ENCODE measurements around the gene ELMO1.

ELMO1 gene

DNA sequence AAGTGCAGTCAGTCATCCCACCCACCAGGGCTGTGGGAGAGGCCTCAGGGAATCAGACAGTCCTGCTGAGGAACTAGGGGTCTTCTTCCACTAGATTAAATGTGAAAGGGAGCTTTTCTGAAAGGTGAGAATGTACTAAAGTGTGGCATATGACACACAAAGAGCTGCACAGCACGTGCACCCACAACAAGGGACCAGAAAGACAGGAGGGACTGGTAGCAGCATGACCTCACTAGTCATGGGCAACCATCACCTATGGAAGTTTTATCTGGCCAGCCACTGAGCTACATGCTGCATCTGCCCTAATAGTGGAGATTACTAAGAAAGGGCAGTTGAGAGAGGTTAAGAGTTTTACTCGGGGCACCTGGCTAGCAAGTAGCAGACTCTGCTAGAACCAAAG, 519.9 kb downstream of the ELMO1 start:
- no peak for DNase-seq

DNA sequence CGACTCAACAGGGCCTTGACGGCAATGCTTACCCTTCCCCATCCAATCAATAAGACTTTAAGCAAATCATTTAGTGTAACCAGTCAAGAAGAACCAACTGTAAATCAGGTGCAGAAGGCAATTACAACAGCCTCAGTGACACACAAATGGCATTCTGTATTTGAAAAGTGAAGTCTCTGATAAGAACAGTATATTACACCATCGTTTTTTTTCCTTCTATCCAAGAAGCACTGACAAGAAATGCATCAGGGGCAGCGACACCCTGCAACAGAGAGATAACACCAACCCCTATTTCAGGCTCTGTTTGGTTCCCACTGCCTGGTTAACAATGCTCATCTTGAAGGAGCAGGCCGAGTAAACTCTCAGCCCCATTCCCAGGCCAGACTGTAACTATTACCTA, 520.4 kb downstream of the ELMO1 start:
- no peak for DNase-seq

DNA sequence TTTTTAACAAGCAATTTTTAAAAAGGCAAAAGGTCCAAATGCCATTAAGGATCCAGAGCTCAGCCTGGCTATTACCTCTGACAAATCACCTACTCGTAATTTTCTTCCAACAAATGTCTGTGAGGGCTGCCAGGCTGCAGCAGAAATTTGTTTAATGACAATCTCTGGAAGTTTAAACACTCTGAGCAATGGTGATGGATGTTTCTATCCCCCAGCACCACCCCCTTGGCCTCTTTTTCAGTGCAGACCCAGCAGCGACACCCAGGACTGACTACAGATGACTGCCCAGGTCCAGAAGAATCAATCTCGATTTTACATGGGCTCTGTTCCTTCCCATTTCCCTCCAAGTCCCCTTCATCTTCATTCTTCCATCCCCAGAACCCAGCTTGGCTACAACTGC, 523.0 kb downstream of the ELMO1 start:
- DNase-seq: no peak

DNA sequence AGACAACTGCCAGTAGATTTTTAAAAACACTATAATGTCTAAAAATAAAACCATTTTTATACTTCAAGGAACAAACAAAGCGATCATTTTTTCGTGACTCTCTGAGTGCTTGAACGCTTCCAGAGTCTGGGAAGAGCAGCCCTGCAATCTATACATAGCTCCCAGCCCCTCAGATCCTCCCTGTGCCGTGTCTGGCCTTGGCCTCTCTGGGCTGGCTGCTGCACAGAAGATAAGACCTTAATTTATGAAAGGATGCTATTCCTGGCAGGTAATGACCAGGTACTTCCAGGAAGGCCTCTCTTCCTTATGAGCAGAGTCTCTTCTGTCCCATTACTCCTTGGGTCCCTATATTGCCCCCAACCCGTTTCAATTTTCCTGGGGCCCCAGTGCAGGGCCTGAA, 523.5 kb downstream of the ELMO1 start:
- DNase-seq: no peak

DNA sequence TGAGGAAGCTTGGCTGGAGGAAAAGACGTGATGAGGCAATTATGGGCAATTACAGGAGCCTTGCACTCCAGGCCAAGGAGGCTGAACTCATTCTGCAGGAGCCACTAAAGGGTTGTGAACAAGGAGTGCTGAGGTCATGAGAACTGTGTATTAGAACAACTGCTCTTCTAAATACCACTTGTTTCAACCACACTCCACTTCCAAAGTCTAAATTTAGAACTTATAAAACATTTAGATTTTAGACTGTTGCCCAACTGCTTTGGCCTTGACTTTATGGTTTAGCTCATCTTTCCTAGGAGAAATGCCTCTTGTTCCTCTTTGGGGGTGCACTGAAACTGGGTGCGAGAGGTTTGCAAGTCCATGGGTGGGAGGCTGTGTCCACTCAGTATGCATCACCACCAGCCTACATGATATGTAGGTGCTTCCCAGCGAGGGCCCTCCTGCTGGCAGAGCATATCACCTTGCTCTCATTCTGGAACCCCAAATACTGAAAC, 524.7 kb downstream of the ELMO1 start:
- DNase-seq: no peak

DNA sequence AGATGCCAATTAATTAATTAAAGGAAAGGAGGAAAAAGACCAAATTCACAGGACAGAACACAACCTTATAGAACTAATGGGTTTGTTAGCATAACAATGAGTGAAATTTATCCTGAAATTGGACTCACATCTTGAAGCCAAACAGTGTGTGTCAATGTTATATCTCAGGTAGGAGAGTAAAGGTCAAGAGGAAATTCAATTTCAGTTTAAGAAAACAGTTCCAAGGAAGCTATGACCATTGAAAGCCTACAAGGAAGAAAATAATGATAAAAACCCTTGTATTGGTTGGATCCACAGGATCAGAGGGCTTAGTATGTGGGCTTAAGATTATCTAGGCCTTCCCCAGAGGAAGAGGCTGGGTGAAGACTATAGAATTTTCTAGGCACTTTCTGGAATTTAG, 525.5 kb downstream of the ELMO1 start:
- DNase-seq: no peak

DNA sequence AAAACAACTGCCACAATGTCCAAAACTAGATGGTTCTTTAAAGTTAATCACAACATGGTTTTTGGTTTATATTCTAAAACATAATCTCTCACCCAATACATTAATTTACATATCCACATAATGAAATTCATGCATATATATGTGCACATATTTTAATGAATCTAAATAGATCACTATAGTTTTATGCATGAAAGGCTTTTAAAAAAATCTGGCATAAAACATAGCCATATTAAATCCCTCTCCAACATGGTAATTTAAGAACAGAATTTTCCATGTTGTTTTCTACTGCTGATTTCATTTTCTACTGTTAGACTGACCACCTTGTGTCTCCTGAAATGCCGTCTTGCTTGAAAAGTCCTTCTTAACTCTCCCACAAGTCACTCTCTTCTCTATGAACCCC, 528.2 kb downstream of the ELMO1 start:
- DNase-seq: no peak

DNA sequence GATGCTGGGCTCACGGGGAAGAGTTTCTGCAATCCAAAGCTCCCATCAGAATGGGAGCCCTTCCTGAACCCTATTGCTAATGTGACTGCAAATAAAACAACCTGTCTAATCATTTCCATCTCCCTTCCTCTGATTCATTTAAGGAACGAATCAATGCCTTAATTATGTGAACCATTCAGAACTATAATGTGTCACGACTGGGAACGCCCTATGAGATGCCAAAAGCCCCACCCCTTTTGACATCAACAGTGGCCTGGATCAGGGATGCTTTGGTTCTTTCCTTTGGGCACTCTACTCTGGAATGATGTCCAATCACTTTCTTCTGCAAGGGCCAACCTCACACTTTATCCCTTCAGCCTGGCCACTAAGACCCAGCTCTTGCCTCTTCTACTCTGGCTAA, 528.9 kb downstream of the ELMO1 start:
- DNase-seq: no peak

DNA sequence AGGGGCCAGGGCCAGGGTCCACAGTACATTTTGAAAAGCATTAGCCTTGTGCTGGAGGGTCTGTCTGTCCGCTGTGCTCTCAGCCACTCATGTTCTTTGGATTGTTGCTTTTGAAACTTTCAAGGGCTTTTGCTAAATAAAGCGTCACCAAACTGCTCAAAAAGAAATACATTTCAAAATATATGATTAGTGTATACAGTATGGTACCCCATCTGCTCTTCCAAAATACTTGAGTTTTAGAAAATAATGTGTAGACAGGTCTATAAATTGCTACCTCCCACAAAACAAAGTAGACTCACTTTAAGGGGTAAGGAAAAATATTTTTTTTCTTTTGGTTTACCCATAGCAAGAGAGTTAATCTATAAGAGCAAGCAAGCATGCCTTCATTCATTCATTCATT, 530.1 kb downstream of the ELMO1 start:
- no peak for DNase-seq

DNA sequence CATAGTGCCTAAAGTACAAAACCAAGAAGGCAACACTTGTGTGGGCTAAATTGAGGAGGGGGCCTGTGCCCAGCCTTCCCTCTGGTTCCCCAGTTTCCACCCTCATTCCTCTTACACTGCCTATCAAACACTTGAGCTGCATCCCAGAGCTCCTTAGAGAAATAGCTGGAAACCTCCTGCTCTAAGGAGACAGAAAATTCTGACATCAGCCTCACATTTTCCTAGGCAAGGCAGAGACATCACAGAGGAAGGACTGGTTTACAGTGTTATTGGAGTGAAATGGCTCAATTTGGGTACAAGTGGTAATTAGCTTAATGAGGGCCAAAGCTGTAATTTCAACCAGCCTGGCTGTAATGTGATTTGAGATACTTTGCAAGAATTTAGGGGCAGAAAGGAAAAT, 532.0 kb downstream of the ELMO1 start:
- no peak for DNase-seq

DNA sequence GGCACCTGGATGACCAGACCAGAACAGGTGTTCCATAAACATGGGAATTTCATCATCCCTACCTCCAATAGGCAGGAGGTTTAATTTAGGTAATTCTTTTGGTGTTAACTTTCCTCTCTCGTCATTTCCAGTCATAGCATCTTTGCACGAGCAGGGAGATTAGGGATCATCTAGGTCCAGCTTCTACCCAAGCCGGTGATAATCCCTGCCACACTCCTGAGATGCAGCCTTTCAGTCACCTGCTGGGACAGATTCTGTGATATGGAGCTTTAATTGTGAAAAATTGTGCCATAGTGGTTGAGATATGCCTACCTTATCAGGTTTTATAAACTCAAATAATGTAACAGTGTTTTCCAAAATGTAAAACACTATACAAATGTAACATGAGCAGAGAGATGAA, 532.5 kb downstream of the ELMO1 start:
- no peak for DNase-seq

DNA sequence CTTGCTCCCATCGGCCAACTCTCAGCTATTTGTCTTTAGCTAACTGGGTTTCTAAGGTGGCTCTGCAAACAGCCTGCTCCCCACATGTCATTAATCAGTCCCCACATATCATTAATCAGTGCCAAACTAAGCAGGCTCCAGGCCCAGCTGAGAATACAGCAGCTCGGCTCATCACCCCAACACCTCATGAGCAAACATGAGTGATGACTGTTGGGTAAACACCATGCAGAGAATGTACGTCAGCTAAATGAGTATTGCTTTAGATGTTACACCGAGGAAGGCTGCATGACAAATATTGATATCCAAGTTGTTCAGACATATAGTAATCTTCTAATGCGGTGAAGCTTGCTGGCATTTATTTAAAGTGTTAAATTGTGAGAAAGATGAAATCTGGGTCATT, 536.9 kb downstream of the ELMO1 start:
- DNase-seq: no peak

DNA sequence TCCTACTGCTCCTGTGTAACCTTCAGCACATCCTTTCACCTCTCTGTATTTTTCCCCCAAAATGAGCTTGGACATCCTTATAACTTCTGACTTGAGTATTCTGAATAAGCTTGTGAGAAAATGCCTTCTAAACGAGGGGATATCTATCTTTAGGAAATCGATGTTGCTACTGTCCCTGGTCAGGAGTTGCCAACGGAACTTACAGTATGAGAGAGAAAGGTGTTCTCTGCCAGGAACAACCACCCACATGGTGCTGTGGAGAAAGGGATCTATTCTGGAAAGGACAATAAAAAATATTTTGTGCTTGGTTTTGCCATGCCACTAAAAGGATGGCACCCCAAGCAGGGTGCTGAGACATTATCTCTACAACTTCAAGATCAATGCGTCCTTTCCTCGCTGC, 537.8 kb downstream of the ELMO1 start:
- DNase-seq: no peak

DNA sequence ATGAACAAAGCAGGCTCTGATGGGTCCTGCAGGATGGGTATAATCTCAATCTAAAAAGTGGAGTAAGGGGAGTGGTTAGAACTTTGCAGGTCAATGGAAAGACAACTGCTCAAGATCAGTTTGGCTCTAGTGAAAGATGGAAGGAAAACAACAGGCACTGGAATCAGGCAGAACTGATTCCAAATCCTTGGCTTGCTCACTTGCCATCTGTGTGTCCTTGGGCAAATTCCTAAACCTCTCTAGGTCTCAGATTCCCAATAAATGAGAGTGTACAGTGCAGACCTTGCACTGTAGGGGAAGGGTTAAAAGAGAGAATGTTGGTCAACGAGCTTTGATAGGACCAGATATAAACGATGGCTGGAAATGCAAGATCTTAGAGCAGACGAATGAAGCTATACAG, 538.3 kb downstream of the ELMO1 start:
- DNase-seq: no peak

DNA sequence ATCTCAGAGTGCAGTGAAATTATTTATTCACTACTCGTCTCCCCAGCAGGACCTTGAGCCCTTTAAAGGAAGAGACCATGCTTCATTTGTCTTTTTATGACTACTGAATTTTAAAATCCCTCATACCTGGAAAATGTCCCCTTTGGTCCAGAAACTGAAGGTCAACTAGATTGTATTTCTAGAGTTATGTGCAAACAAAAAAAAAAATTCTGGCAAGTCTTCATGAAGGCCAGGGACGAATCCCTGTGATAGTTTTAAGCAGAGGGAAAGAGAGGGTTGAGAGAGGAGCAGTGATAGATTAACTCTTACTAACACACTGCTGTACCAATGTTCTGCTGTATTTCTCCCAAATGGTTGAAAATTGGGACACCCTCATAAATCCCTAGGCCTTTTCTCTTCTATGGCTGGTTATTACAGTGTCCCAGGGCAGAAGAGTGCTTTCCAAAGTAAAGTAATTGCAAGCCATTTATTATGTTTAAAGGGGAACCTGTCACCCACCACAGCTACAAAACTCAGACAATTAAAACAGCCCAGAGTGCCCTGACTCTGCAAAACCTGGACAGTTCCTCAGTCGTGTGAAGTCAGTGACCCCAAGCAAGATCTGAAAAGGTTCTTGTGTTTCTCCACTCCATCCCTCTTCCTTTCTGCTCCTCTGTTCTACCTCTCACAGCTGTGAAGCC, 541.6 kb downstream of the ELMO1 start:
- no peak for DNase-seq

DNA sequence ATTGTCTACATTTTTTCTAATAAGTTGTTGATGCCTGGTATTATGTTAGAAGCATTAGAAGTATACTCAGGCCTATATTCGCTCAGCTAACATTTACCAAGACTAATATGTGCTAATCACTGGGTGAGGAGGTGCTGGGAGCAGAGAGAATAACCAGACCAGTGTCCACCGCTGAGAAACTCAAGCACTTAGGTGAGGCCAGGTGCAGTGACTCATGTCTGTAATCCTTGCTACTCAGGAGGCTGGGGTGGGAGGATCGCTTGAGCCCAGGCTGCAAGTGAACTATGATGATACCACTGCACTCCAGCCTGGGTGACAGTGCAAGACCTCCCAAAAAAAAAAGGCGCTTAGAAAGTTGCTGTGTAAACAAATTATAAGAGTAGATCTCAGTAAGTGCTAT, 542.2 kb downstream of the ELMO1 start:
- no peak for DNase-seq

DNA sequence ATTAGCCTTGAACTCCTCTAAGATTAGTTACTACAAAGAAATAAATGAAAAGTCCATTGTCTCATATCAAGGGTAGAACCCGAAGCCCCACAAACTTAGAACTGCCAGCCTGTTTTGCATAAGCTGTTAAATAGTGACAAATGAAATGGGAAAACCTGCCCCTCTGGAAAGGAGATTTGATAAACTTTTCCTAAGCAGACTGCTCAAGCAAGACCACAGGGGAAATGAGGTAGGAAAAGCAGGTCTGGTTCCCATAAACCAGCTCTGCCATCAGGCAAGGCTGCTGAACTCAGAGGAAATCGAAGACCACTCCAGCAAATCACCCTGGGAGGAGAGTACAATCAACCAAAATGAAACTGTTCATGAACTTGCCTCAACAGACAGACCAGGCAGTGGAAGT, 542.8 kb downstream of the ELMO1 start:
- no peak for DNase-seq

DNA sequence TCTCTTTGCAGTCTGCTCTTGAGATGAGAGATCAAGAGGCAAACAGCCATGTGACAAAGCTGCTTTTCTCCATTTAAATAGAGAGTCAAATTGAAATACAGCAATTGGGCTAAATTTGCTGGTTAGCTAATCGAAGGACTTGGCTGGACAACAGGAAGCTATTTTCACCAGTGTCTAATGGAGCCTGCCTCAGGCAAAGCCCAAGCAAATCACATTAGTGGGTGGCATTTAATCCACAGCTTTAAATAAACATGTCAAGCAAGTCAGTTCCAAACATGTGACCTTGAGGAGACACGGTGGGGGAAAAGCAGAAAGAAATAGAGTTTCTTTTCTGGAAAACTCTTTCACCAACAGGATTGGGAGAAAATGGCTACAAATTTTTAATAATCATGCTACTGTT, 543.9 kb downstream of the ELMO1 start:
- DNase-seq: no peak

DNA sequence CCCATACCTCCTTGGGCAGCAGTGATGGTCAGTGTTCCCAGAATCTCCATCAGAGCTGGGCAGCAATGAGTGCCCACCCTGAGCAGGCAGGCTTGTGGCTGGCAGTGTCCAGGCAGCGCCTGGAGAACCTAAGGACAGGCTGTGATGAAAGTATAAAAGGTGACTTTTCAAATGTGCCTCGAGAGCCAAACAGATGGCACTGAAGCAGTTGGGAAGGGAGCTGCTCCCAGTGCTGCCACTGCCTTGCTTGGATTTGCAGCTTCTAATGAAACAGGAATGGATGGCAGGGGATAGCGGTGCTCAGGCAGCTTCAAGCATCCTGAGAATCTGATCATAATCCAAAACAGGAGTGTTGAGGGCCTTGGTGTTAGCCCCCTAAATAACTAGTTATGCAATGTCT, 544.6 kb downstream of the ELMO1 start:
- DNase-seq: no peak

DNA sequence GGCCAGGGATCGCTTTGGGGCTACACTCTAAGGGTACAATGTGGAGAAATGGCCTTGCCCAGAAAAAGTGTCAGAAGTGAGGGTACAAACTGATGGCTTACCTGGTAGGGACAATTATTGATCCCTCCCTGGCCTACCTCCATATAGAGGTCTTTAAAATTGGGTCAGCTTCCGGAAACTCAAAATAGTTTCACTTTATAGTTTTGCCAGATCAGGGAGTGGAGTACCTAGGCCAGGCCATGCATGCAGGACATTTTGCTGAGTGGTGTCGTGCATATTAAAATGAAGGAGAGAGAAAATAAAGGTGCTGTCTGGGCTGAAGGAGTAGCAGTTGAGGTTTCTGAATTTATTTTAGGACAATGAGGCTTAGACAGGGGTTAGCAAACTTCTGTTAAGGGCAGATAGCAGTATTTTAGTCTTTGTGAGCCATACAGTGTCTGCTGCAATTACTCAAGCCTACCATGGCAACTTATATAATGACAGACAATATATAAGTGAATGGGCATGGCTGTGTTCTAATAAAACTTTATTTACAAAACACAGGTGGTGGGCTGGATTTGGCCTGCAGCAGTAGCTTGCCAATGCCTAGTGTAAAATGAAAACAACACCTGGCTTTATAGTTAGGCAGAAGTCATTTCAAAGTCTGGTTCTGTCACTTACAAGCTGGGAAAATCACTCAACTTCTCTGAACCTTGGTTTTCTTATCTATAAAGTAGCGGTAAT, 547.5 kb downstream of the ELMO1 start:
- DNase-seq: no peak

DNA sequence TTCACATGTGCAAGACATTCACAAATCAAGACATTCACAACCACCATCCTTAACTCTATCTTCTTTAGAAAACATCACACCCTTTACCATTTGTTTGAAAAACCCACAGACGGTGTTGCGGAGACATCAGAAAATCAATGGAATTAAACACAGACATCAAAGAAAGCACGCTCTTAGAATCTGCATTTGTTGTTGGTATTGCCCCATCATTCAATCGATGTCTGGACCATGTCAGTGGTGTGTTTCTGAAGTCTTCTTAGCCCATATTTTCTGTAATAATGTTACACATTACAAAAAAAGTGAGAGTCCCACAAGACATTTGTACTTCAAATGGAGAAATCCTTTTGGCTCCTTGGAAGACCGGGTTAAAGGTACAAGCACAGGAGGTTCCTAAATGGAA, 550.5 kb downstream of the ELMO1 start:
- no peak for DNase-seq

DNA sequence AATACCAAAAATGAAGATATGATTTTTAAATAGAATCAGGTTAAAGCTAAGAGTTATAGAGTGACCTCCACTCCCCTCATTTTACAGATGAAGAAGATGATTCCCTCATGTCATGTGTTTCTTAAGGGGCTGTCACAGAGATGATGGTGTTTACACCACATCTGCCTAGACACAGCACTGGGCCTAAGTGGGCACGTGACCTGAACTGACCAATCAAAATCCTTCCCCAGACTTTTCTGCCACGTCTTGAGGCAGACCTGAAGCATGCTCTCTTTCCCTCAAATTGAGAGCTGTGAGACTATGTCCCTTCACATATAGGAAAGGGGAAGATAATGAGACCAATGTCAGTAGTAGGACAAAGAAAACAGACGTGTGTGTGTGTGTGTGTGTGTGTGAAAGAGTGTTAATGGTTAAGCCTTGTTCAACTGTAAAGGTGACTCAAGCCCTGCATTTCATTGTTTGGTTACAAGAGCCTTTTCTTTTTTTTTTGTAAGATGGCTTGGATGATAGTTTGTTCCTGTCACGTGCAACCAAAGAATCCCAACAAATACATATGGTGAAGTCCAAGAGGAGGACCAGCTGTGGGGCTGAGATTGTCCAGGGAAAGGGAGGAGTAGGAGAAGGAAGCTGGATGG, 551.6 kb downstream of the ELMO1 start:
- no peak for DNase-seq

DNA sequence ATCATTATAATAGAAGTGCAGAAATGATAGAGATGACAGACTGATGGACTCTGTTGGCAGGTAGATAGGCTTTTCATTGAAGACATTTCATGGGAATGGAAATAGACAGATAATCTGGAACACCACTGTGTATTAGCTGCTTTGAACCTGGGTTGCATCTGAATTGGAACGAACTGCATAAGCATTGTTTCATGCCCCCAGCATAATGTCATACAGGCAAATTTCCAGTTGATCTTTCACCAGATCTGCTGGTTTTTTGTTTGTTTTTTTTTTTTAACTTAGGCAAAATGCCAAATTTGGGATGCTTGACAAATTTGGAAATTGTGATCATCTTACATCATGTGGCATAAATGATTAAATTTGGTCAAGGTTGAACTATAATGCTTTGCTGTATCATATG, 552.2 kb downstream of the ELMO1 start:
- DNase-seq: no peak

DNA sequence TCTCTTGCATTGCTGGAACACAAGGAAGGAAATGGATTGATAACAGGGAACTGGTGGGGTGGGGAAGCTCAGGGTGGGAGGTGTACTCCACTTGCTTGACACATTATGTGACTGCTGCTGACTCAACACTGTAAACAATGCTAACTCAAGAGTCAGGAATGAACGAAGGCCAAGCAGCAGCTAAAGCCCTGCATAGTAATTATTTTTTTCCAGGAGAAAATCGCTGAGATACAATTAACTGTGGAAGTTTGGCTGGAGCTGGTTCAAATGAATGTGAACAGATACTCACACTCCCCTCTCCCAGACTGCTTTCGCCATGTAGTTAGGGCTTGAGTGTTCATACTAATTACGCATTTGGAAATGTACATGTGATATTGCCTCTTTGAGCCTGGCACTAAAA, 553.5 kb downstream of the ELMO1 start:
- DNase-seq: no peak

Data from midbrain (tissue), 1 donor.